Endometrial microvascular endothelial cells (primary cell): ENCODE results near the gene RALGPS2. TPM values are rescaled to one million over a fixed set of nuclear protein-coding genes. Genes with fewer than 3 reads are reported as not detected.

Experiments
- in situ Hi-C: cut with HindIII; loops from 2 replicates; pipeline ENCODE4 v1.10.0; 2017; ENCODE audit warnings: low sequenced_read_pairs, low pct_unique_long_range_greater_than_20kb; ENCODE audit errors: inconsistent ontology term
- total RNA-seq: library from RNA; depleted of rRNA; stranded (reverse); fragments of >200 nt; gene quantifications from one replicate; pipeline ENCODE4 v1.2.3, GENCODE V29; 2015; ENCODE audit errors: inconsistent ontology term

The RALGPS2 gene
- total RNA-seq, 1 donor from 2014 or later: 19.5 TPM

GRCh38 chr1:178966312-178966711 is 241.3 kb downstream of the RALGPS2 start:
- in situ Hi-C loops: no loop called here

GRCh38 chr1:178969226-178969987 is 244.4 kb downstream of the RALGPS2 start:
- in situ Hi-C loops: no loop called here

DNA sequence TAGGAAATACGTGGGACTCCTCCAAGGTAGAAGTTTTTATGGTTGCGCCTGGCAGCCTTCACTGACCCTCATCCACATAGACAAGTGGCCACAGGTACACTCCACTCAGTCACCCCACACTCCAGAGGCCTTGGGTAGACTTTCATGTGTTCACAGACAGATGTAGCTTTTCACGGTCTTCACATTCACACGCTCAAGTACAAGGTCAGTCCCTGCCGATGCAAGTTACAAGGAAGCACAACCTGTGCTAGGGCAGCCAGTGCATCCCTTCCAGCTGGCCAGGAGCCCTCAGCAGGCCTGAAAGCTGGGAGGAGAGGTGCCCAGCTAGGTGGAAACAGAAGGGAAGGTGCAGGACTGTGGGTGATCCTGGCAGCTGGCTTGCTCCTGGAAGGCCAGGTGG is 245.1 kb downstream of the RALGPS2 start:
- in situ Hi-C loops: no loop called here

Other genes with a start within 250 kb of the RALGPS2 start
- not detected for gene CLEC20A, start 228.3 kb upstream of the RALGPS2 start, total RNA-seq
- gene TEX35, start 212.1 kb upstream of the RALGPS2 start, total RNA-seq: not detected
- not detected for gene ANGPTL1, start 145.8 kb downstream of the RALGPS2 start, total RNA-seq